MCF 10A (cell line): ENCODE measurements around the gene KCNIP2. TPM values are rescaled to one million over a fixed set of nuclear protein-coding genes. Genes with fewer than 3 reads are reported as not detected.

Source experiments
- BruUV-seq: library from RNA; stranded (reverse); fragments of 400-500 nt; replicated peaks from 2 replicates; lab custom pipeline; 2021; lab: Mats Ljungman, UMichigan
- CTCF ChIA-PET: fragments of 300-600 bp; sonication (Branson Sonifier 250); formaldehyde crosslinking; extraction: SDS; loops from one replicate; lab custom pipeline; 2021; ENCODE audit warnings: antibody characterized with exemption, inconsistent platforms; lab: Yijun Ruan, JAX
- POLR2A ChIA-PET: fragments of 300-600, 350-650 bp; sonication (Branson Sonifier 250); formaldehyde crosslinking; extraction: SDS; loops from one replicate; lab custom pipeline; 2020; ENCODE audit warnings: antibody characterized with exemption, inconsistent platforms; lab: Yijun Ruan, JAX
- DNase-seq: peaks from one replicate; pipeline ENCODE4 v3.0.0-alpha.2; 2018; ENCODE audit not compliant: unreplicated experiment
- H3K27ac Mint-ChIP-seq: one replicate; pipeline ENCODE4 v1.8.0; 2022; ENCODE audit warnings: mild to moderate bottlenecking, low read depth, mixed read lengths; ENCODE audit not compliant: unreplicated experiment
- H3K27me3 Mint-ChIP-seq: one replicate; pipeline ENCODE4 v1.8.0; 2022; ENCODE audit warnings: mixed read lengths; ENCODE audit not compliant: insufficient read depth, unreplicated experiment
- H3K36me3 Mint-ChIP-seq: one replicate; pipeline ENCODE4 v1.8.0; 2022; ENCODE audit warnings: mild to moderate bottlenecking, moderate library complexity, mixed read lengths; ENCODE audit not compliant: insufficient read depth, unreplicated experiment
- H3K4me1 Mint-ChIP-seq: one replicate; pipeline ENCODE4 v1.8.0; 2022; ENCODE audit warnings: mixed read lengths; ENCODE audit not compliant: insufficient read depth, unreplicated experiment
- H3K4me3 Mint-ChIP-seq: one replicate; pipeline ENCODE4 v1.8.0; 2022; ENCODE audit warnings: mild to moderate bottlenecking, moderate library complexity, mixed read lengths; ENCODE audit not compliant: unreplicated experiment
- H3K9me3 Mint-ChIP-seq: one replicate; pipeline ENCODE4 v1.8.0; 2022; ENCODE audit warnings: mixed read lengths; ENCODE audit not compliant: unreplicated experiment
- CTCF ChIP-seq: fragments of 200-600 bp; IDR thresholded peaks from one replicate; pipeline ENCODE4 v1.8.0; 2022; ENCODE audit warnings: antibody characterized with exemption, mild to moderate bottlenecking; ENCODE audit not compliant: unreplicated experiment
- intact Hi-C: fragments of 100-400 bp; cut with micrococcal nuclease; formaldehyde crosslinking; loops from 2 replicates; pipeline ENCODE4 v1.14.1; 2022
- total RNA-seq: library from RNA; stranded (reverse); gene quantifications from 2 replicates; pipeline ENCODE4 v1.2.3, GENCODE V29; 2022

KCNIP2 gene
- total RNA-seq, 1 experiment from 2014 or later: 2.1 TPM

GRCh38 chr10:101851411-101852116 lies 8.0 kb upstream of the KCNIP2 start:
- Mint-ChIP-seq H3K27ac (no peak overlapping the region), H3K9me3 (no peaks in the 10 kb centered on the region), H3K4me1 (no peaks in the 10 kb centered on the region), H3K27me3 (no peaks in the 10 kb centered on the region), H3K36me3 (peaks cover 20% of the 10 kb centered on the region), H3K4me3 (no peak overlapping the region)
- DNase-seq: no peak
- ChIA-PET CTCF (interaction anchor here (0.6 to 5.4 kb wide), 4 partner anchors 10 to 152 kb away, joined by 3 to 29 read pairs (median 6); no protein-coding TSS in a partner anchor), POLR2A (interaction anchor here (1.0 to 1.2 kb wide), 2 partner anchors 9 to 823 kb away, joined by 3 to 5 read pairs; no protein-coding TSS in a partner anchor)
- intact Hi-C loops: no loop called here
- BruUV-seq: no TSS peak
- TF ChIP-seq CTCF: no peak

- CTCF ChIA-PET: interaction anchor here (0.6 to 5.4 kb wide), 3 partner anchors 9 to 263 kb away, joined by 3 to 29 read pairs (median 10); no protein-coding TSS in a partner anchor
- no TSS peak for BruUV-seq
- H3K9me3 Mint-ChIP-seq: no peaks in the 10 kb centered on the region
Measured at GRCh38 chr10:101850749-101851148, 7.1 kb upstream of the KCNIP2 start.

GRCh38 chr10:101848894-101849351 lies 5.3 kb upstream of the KCNIP2 start:
- no peak overlapping the region for H3K4me3 Mint-ChIP-seq
- no peaks in the 10 kb centered on the region for H3K4me1 Mint-ChIP-seq
- CTCF ChIA-PET: interaction anchor here (1.0 to 5.4 kb wide), 6 partner anchors 8 to 224 kb away, joined by 3 to 29 read pairs (median 4); no protein-coding TSS in a partner anchor
- H3K36me3 Mint-ChIP-seq: peaks cover 37% of the 10 kb centered on the region
- POLR2A ChIA-PET: interaction anchor here (1.3 kb wide), 1 partner anchor 211 kb away, joined by 3 read pairs; no protein-coding TSS in a partner anchor
- no TSS peak for BruUV-seq
- intact Hi-C loops: no loop called here
- no peaks in the 10 kb centered on the region for H3K27me3 Mint-ChIP-seq
- TF ChIP-seq CTCF: no peak
- H3K9me3 Mint-ChIP-seq: no peaks in the 10 kb centered on the region
- H3K27ac Mint-ChIP-seq: no peak overlapping the region
- DNase-seq: no peak

More at GRCh38 chr10:101850749-101851148, 7.1 kb upstream of the KCNIP2 start:
- Mint-ChIP-seq H3K4me1 (no peaks in the 10 kb centered on the region), H3K27me3 (no peaks in the 10 kb centered on the region), H3K27ac (no peak overlapping the region), H3K36me3 (peaks cover 22% of the 10 kb centered on the region), H3K4me3 (no peak overlapping the region)
- TF ChIP-seq CTCF: no peak
- no peak for DNase-seq
- intact Hi-C loops: no loop called here
- POLR2A ChIA-PET: interaction anchor here (1.0 to 1.2 kb wide), 2 partner anchors 9 to 824 kb away, joined by 3 to 5 read pairs; no protein-coding TSS in a partner anchor

- no peaks in the 10 kb centered on the region for H3K9me3 Mint-ChIP-seq
- intact Hi-C loops: no loop called here
- ChIA-PET CTCF (interaction anchor here (0.6 to 2.5 kb wide), 6 partner anchors 11 to 224 kb away, joined by 3 to 7 read pairs (median 4); no protein-coding TSS in a partner anchor), POLR2A (interaction anchor here (1.3 kb wide), 1 partner anchor 211 kb away, joined by 3 read pairs; no protein-coding TSS in a partner anchor)
- no TSS peak for BruUV-seq
- no peak for TF ChIP-seq CTCF
- H3K4me1 Mint-ChIP-seq: no peaks in the 10 kb centered on the region
- no peak overlapping the region for H3K4me3 Mint-ChIP-seq
- DNase-seq: no peak
- H3K36me3 Mint-ChIP-seq: peaks cover 38% of the 10 kb centered on the region
- no peak overlapping the region for H3K27ac Mint-ChIP-seq
- no peaks in the 10 kb centered on the region for H3K27me3 Mint-ChIP-seq
Measured at GRCh38 chr10:101848408-101848807, 4.8 kb upstream of the KCNIP2 start.
